Measurements from ENCODE around the gene ANKS1B.
"Not testable (repeated sequence)": the region's sequence is repeated elsewhere in the genome, so short reads cannot be mapped to it uniquely, and the experiment has no call there.

Gene ANKS1B

GRCh38 chr12:98840325-98840724 is 1144.4 kb downstream of the ANKS1B start:
- FAIRE-seq, result no peak

- FAIRE-seq, result no peak
Measured at GRCh38 chr12:98838231-98838647, 1146.5 kb downstream of the ANKS1B start.

- FAIRE-seq, result not testable (repeated sequence)
Measured at GRCh38 chr12:98837134-98837752, 1147.5 kb downstream of the ANKS1B start.

GRCh38 chr12:98830657-98831056 is 1154.1 kb downstream of the ANKS1B start:
- FAIRE-seq, result no peak

GRCh38 chr12:98828802-98829600 is 1155.7 kb downstream of the ANKS1B start:
- no peak for FAIRE-seq

GRCh38 chr12:98823012-98823411 is 1161.7 kb downstream of the ANKS1B start:
- FAIRE-seq, result no peak

GRCh38 chr12:98821866-98822265 is 1162.9 kb downstream of the ANKS1B start:
- FAIRE-seq, result no peak

- FAIRE-seq, result no peak
Measured at GRCh38 chr12:98821232-98821631, 1163.5 kb downstream of the ANKS1B start.

- FAIRE-seq, result no peak
Measured at GRCh38 chr12:98819821-98820404, 1164.8 kb downstream of the ANKS1B start.

GRCh38 chr12:98819071-98819470 is 1165.7 kb downstream of the ANKS1B start:
- FAIRE-seq, result no peak

GRCh38 chr12:98818239-98818638 is 1166.5 kb downstream of the ANKS1B start:
- no peak for FAIRE-seq

- no peak for FAIRE-seq
Measured at GRCh38 chr12:98817742-98818141, 1167.0 kb downstream of the ANKS1B start.

- FAIRE-seq, result no peak
Measured at GRCh38 chr12:98816720-98817119, 1168.0 kb downstream of the ANKS1B start.

- FAIRE-seq, result no peak
Measured at GRCh38 chr12:98814254-98814653, 1170.5 kb downstream of the ANKS1B start.

- no peak for FAIRE-seq
Measured at GRCh38 chr12:98812225-98812624, 1172.5 kb downstream of the ANKS1B start.

GRCh38 chr12:98808243-98808875 is 1176.4 kb downstream of the ANKS1B start:
- FAIRE-seq, result no peak

GRCh38 chr12:98807187-98807586 is 1177.5 kb downstream of the ANKS1B start:
- no peak for FAIRE-seq

- no peak for FAIRE-seq
Measured at GRCh38 chr12:98803468-98804209, 1181.1 kb downstream of the ANKS1B start.

GRCh38 chr12:98799822-98800221 is 1184.9 kb downstream of the ANKS1B start:
- FAIRE-seq, result no peak

GRCh38 chr12:98799146-98799810 is 1185.5 kb downstream of the ANKS1B start:
- no peak for FAIRE-seq

GRCh38 chr12:98797200-98797599 is 1187.5 kb downstream of the ANKS1B start:
- FAIRE-seq, result no peak

- FAIRE-seq, result no peak
Measured at GRCh38 chr12:98796745-98797144, 1188.0 kb downstream of the ANKS1B start.

Data from islet of Langerhans (tissue), 1 donor.